ENCODE measurements around the gene COL11A2.

DNA sequence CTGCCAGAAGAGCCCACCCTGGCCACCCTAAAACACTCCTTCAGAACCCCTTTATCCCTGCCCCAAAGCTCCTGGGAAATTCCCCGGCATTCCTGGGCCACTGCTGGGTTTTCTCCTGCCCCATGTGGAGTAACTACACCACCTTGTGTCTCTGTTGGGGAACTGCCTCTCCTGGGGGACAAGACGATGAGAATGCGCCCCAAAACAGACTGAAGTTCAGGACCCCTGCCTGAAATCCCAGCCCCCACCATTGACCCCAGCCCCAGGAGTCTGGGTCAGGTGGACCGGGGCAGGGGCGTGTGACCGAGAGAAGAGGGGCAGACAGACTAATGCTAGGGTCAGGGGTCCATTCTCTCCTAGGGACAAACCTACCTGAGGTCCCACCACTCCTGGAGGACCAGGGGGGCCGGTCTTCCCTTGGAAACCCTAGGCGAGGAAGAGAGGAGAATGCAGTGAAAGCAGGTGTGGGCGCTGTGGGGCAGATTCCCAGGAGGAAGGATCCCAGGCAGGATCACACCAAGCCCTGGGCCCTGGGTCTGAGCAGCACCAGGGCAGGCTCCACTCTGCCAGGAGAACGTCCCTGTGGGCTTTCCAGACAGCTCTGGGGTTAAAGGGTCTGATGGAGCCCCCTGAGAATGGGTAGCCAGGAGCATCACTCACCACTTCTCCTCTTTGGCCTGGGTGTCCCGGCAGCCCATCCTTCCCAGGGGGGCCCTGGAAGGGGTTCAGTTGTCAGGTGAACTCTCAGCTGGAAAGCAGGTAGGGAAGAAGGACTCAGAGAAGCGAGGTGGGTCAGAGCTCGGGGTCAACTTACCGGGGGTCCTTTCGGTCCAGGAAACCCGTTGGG lies 19.4 kb downstream of the COL11A2 start:
- TF ChIP-seq EZH2phosphoT487 (IDR thresholded peaks at IDR 0.05; ENCODE audit: borderline replicate concordance) (no peak), POLR2A (IDR thresholded peaks at IDR 0.05; ENCODE audit: borderline replicate concordance, extremely low read depth, insufficient read depth, insufficient read length) (no peak)
- TF ChIP-seq, protein P1, sequence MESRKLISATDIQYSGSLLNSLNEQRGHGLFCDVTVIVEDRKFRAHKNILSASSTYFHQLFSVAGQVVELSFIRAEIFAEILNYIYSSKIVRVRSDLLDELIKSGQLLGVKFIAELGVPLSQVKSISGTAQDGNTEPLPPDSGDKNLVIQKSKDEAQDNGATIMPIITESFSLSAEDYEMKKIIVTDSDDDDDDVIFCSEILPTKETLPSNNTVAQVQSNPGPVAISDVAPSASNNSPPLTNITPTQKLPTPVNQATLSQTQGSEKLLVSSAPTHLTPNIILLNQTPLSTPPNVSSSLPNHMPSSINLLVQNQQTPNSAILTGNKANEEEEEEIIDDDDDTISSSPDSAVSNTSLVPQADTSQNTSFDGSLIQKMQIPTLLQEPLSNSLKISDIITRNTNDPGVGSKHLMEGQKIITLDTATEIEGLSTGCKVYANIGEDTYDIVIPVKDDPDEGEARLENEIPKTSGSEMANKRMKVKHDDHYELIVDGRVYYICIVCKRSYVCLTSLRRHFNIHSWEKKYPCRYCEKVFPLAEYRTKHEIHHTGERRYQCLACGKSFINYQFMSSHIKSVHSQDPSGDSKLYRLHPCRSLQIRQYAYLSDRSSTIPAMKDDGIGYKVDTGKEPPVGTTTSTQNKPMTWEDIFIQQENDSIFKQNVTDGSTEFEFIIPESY (IDR thresholded peaks at IDR 0.05; ENCODE audit: extremely low read depth, insufficient replicate concordance, low read length), result no peak
